ENCODE data around the gene SLC35F4. TPM values are rescaled to one million over a fixed set of nuclear protein-coding genes. Genes with fewer than 3 reads are reported as not detected.
A peak's percentile ranks its signal among the peaks of the same experiment; 100 is the strongest.

Gene SLC35F4
- total and polyA plus RNA-seq, 2 experiments from 2014 or later: 0.07 TPM; not detected in 1

- H4K20me1 ChIP-seq (ENCODE audit: insufficient read depth, poor library complexity, severe bottlenecking): no peaks in the 10 kb centered on the region
- no peak for DNase-seq (ENCODE audit: low spot score)
- peak overlapping the region; percentile 1 for H3K4me2 ChIP-seq
- H3K9me2 ChIP-seq (replicated peaks; ENCODE audit: insufficient read depth): no peaks in the 10 kb centered on the region
- H3K4me3 ChIP-seq: no peak overlapping the region
- WGBS (ENCODE audit: low lambda C conversion rate, missing lambda C conversion rate): 62% methylated on average over 3 of the region's 3 CpGs
- H2AFZ ChIP-seq: no peak overlapping the region
- no peak for TF ChIP-seq EZH2phosphoT487 (IDR thresholded peaks at IDR 0.05; ENCODE audit: low read depth, severe bottlenecking, unreplicated experiment)
- TF ChIP-seq, protein P1, sequence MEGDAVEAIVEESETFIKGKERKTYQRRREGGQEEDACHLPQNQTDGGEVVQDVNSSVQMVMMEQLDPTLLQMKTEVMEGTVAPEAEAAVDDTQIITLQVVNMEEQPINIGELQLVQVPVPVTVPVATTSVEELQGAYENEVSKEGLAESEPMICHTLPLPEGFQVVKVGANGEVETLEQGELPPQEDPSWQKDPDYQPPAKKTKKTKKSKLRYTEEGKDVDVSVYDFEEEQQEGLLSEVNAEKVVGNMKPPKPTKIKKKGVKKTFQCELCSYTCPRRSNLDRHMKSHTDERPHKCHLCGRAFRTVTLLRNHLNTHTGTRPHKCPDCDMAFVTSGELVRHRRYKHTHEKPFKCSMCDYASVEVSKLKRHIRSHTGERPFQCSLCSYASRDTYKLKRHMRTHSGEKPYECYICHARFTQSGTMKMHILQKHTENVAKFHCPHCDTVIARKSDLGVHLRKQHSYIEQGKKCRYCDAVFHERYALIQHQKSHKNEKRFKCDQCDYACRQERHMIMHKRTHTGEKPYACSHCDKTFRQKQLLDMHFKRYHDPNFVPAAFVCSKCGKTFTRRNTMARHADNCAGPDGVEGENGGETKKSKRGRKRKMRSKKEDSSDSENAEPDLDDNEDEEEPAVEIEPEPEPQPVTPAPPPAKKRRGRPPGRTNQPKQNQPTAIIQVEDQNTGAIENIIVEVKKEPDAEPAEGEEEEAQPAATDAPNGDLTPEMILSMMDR (IDR thresholded peaks at IDR 0.05; ENCODE audit: poor library complexity): no peak
- TF ChIP-seq EZH2 (IDR thresholded peaks at IDR 0.05; ENCODE audit: borderline replicate concordance): no peak
- no peaks in the 10 kb centered on the region for H3K36me3 ChIP-seq (replicated peaks; ENCODE audit: insufficient read depth, low read depth)
- no peaks in the 10 kb centered on the region for H3K79me2 ChIP-seq
- no peaks in the 10 kb centered on the region for H3K4me1 ChIP-seq (ENCODE audit: insufficient read depth)
- H3K9me3 ChIP-seq (ENCODE audit: low read depth): no peaks in the 10 kb centered on the region
- H3K27me3 ChIP-seq: no peaks in the 10 kb centered on the region
- H3K27ac ChIP-seq: no peak overlapping the region
Measured at GRCh38 chr14:57583396-57583795, 282.5 kb downstream of the SLC35F4 start.

- Histone ChIP-seq H3K9me3 (ENCODE audit: low read depth) (no peaks in the 10 kb centered on the region), H2AFZ (no peak overlapping the region), H3K4me3 (no peak overlapping the region), H3K27ac (no peak overlapping the region), H3K4me1 (ENCODE audit: insufficient read depth) (no peaks in the 10 kb centered on the region), H3K79me2 (no peaks in the 10 kb centered on the region), H3K27me3 (no peaks in the 10 kb centered on the region), H3K4me2 (peak overlapping the region; percentile 1), H4K20me1 (ENCODE audit: insufficient read depth, poor library complexity, severe bottlenecking) (no peaks in the 10 kb centered on the region), H3K9me2 (replicated peaks; ENCODE audit: insufficient read depth) (no peaks in the 10 kb centered on the region), H3K36me3 (replicated peaks; ENCODE audit: insufficient read depth, low read depth) (no peaks in the 10 kb centered on the region)
- TF ChIP-seq EZH2 (IDR thresholded peaks at IDR 0.05; ENCODE audit: borderline replicate concordance): no peak
- DNase-seq (ENCODE audit: low spot score): no peak
- 60% methylated on average over 2 of the region's 2 CpGs for WGBS (ENCODE audit: low lambda C conversion rate, missing lambda C conversion rate)
Measured at GRCh38 chr14:57582746-57583145, 283.1 kb downstream of the SLC35F4 start.

DNA sequence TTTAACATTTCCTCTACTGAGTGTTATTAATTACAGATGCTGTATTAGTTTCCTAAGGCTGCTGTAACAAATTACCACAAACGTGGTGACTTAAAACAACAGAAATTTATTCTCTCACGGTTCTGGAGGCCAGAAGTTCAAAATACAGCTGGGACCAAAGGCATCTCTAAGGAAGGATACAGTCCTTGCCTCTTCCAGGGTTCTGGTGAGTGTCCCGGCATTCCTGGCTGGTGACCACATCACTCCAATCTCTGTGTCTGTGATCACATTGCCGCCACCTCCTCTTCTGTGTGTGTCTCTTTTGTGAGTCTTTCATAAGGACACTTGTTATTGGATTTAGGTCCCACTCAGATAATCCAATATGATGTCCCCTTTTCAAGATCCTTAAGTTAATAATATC, 287.1 kb downstream of the SLC35F4 start:
- no peaks in the 10 kb centered on the region for H3K9me2 ChIP-seq (replicated peaks; ENCODE audit: insufficient read depth)
- no peaks in the 10 kb centered on the region for H3K27me3 ChIP-seq
- TF ChIP-seq, protein P1 (IDR thresholded peaks at IDR 0.05; ENCODE audit: poor library complexity): no peak
- TF ChIP-seq EZH2phosphoT487 (IDR thresholded peaks at IDR 0.05; ENCODE audit: low read depth, severe bottlenecking, unreplicated experiment) (no peak), EZH2 (IDR thresholded peaks at IDR 0.05; ENCODE audit: borderline replicate concordance) (no peak)
- no peak overlapping the region for H3K4me3 ChIP-seq
- 75% methylated on average over 4 of the region's 4 CpGs for WGBS (ENCODE audit: low lambda C conversion rate, missing lambda C conversion rate)
- H3K4me1 ChIP-seq (ENCODE audit: insufficient read depth): no peaks in the 10 kb centered on the region
- no peak for DNase-seq (ENCODE audit: low spot score)
- no peaks in the 10 kb centered on the region for H4K20me1 ChIP-seq (ENCODE audit: insufficient read depth, poor library complexity, severe bottlenecking)
- no peak overlapping the region for H3K27ac ChIP-seq
- no peaks in the 10 kb centered on the region for H3K9me3 ChIP-seq (ENCODE audit: low read depth)
- H3K79me2 ChIP-seq: no peaks in the 10 kb centered on the region
- H3K36me3 ChIP-seq (replicated peaks; ENCODE audit: insufficient read depth, low read depth): no peaks in the 10 kb centered on the region
- no peak overlapping the region for H2AFZ ChIP-seq
- no peak overlapping the region for H3K4me2 ChIP-seq

DNA sequence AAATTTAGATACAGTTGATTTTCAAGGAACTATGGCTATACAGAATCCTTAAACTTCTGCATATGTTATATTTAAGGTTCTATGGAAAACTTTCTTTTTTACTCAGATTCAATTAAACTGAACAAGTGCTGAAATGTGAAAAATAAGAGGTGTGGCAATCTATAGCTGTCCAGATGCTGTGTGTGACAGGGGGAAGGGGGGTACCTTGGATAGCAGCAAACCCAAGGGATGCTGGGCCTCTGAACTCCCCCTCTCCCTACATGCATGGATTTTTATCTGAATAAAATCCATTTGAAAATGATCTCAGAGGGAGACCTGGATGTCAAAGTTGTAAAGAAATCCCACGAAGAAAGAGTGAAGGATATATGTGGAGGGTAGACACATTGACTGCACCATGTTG, 289.4 kb downstream of the SLC35F4 start:
- no peaks in the 10 kb centered on the region for H3K36me3 ChIP-seq (replicated peaks; ENCODE audit: insufficient read depth, low read depth)
- no peak overlapping the region for H2AFZ ChIP-seq
- no peak for TF ChIP-seq EZH2phosphoT487 (IDR thresholded peaks at IDR 0.05; ENCODE audit: low read depth, severe bottlenecking, unreplicated experiment)
- TF ChIP-seq EZH2 (IDR thresholded peaks at IDR 0.05; ENCODE audit: borderline replicate concordance): no peak
- TF ChIP-seq, protein P1 (IDR thresholded peaks at IDR 0.05; ENCODE audit: poor library complexity): no peak
- H4K20me1 ChIP-seq (ENCODE audit: insufficient read depth, poor library complexity, severe bottlenecking): no peaks in the 10 kb centered on the region
- no peaks in the 10 kb centered on the region for H3K4me1 ChIP-seq (ENCODE audit: insufficient read depth)
- H3K9me2 ChIP-seq (replicated peaks; ENCODE audit: insufficient read depth): no peaks in the 10 kb centered on the region
- no peak overlapping the region for H3K4me2 ChIP-seq
- DNase-seq (ENCODE audit: low spot score): no peak
- H3K27me3 ChIP-seq: no peaks in the 10 kb centered on the region
- H3K4me3 ChIP-seq: no peak overlapping the region
- H3K79me2 ChIP-seq: no peaks in the 10 kb centered on the region
- H3K27ac ChIP-seq: no peak overlapping the region
- WGBS (ENCODE audit: low lambda C conversion rate, missing lambda C conversion rate): 82% methylated on average over 1 of the region's 1 CpG
- H3K9me3 ChIP-seq (ENCODE audit: low read depth): no peaks in the 10 kb centered on the region
